Measurements from ENCODE around the gene DOLK.

DOLK gene

DNA sequence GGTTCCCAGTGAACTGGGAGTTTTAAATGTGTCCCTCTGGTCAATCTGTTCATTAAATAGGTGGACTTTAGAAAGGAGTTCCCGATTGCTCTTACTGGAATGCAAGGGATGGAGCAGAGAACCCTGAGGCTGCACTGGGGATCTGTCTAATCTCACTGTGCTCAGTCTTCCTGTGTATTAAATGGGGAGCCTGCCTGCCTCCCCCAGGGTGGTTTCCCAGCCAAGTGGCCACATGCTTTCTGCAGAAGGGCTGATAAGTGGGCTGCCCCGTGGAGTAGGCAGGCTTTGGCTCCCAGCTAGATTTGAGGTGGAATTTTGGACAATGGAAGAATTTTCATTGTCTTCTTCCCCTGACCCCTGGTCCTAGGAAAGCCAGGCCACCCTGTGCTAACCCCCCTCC, 40.7 kb downstream of the DOLK start:
- no peak for DNase-seq (ENCODE audit: low spot score)

DNA sequence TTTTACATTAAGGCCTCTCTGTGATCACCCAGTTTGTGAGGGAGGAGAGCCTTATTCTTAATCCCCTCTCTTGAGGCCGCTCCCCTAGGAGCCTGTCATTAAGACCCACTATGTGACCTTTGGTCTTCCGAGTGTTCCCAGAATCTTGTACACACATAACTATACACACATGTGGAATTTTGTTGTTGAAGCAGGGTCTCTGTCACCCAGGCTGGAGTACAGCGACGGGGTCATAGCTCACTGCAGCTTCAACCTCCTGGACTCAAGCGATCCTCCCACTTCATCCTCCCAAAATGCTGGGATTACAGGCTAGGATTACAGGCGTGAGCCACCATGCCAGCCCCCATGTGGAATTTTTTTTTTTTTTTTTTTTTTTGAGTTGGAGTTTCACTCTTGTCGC, 41.4 kb downstream of the DOLK start:
- no peak for DNase-seq (ENCODE audit: low spot score)

DNA sequence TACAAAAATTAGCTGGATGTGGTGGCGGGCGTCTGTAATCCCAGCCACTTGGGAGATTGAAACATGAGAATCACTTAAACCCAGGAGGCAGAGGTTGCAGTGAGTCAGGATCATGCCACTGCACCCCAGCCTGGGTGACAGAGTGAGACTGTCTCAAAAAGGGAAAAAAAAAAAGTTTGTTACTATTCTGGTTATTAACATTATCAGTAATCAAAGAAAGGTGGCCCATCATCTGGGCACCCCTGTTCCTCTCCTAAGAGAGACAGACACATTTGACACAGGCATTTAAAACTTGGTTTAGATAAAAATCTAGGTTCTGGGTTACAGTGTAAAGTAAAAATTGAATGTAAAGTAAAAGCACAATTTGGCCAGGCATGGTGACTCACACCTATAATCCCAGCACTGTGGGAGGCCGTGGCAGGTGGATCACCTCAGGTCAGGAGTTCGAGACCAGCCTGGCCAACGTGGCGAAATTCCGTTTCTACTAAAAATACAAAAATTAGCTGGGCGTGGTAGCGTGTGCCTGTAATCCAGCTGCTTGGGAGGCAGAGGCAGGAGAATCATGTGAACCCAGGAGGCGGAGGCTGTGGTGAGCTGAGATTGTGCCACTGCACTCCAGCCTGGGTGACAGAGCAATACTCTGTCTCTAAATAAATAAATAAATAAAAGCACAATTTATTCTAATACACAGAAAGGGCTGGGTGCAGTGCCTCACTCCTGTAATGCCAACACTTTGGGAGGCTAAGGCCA, 43.4 kb downstream of the DOLK start:
- no peak for DNase-seq (ENCODE audit: low spot score)

DNA sequence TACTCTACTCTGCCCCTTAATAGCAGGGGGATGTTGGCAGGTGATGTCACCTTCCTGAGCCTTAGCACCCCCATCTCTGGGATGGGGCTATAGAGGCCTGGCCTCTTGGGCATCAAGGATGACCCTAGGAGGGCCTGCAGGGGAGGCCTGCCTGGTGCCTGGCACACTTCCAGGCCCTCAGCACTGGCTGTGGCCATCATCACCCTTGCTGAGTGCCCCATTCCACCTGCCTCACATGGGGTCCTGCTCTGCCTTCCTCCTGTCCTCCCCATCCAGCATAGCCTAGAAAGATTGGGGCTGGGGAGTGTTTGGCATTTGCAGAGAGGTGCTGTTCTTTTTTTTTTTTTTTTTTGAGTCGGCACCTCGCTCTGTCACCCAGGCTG, 44.3 kb downstream of the DOLK start:
- DNase-seq (ENCODE audit: low spot score): no peak

DNA sequence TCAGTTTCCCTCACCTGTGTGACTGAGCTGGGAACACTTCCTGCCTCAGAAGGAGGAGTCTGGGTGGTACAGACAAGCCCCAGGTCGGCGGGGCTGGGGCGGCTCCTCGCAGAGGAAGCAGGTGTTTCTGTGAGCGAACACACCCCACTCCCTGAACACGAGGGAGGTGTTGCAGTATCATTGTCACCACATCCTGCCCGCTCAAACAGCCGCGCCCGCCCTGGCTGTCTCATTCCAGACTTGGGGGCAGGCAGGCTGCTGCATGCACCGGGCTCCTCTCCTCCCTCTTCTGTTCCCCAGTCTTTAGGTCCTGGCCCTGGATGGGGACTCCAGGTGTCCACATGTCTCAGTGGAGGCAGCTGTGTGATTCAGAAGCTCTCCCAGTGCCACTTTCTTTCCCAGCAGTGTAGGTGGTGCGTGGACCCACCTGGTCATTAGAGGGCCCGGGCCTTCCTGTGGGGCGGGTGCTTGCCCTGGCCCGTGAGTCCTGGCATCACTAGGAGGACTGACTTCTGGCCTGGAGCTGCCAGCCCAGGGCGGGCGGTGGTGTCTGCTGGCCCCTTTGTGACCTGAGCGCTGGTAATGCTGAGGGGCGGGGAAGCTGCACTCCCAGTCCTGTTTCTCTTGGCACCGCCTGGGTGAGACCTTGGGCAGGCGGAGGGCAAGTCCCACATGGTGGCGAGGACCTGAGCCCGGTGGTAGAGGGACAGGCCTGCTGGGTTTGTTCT, 44.9 kb downstream of the DOLK start:
- no peak for DNase-seq (ENCODE audit: low spot score)

DNA sequence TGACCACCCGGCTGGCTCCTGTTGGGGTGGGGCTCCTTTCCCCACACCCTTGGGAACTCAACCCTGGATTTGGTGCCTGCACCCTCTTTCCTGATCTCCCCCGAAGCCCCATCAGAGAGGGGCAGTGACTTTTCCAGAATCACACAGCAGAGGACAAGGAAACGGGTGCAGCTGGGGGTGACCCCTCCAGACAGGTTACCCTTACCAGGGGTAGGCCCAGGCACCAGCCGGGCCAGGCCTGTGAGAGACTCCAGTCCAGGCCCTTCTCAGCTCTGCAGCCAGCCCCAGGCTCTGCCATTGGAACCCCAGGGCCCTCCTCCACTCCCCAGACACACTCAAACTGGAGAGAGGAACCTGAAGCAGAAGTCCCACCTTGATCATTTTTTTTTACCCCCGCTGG, 45.6 kb downstream of the DOLK start:
- DNase-seq (ENCODE audit: low spot score): no peak

DNA sequence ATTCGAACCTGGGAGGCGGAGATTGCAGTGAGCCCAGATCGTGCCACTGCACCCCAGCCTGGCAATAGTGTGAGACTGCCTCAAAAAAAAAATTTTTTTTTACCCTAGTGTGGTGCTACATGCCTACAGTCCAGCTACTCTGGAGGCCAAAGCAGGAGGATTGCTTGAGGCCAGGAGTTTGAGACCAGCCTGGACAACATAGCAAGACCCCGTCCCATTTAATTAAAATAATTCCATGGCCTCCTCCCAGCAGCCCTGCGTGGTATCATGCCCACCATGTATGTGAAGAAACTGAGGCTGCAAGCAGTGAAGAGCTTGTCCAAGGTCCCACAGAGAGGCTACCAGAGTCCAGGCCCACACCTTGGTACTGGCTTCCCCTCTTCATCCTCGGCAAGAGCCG, 46.0 kb downstream of the DOLK start:
- no peak for DNase-seq (ENCODE audit: low spot score)

DNA sequence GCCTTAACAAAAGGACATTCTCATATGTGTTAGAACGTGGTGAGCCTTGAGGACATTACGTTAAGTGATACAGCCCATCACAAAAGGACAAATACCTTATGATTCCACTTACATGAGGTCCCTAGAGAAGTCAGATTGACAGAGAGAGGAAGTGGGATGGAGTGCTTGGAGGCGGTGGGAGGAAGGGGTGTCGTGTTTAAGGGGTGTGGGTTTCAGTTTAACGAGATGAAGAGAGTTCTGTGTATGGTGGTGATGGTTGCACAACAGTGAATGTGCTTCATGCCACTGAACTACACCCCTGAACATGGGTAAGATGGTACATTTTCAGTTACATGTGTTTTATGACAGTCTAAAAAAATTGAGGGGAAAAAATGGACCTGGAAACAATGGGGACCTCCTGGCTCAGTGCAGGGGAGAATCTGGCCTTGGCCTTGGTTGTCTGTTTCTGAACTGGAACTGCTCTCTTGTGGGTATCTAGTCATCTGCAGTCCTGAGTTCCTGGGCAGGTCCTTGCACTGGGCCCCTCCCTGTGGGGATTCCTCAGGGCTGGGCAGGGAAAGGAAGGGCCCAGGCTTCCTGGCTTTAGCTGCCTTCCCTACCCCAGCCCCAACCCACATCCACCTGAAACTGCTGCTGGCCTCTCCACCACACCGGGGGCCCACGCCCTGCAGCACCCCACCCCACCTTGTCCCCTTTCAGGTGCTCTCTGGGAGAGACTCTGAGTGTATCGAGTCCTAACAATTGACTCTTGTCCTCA, 47.7 kb downstream of the DOLK start:
- no peak for DNase-seq (ENCODE audit: low spot score)

DNA sequence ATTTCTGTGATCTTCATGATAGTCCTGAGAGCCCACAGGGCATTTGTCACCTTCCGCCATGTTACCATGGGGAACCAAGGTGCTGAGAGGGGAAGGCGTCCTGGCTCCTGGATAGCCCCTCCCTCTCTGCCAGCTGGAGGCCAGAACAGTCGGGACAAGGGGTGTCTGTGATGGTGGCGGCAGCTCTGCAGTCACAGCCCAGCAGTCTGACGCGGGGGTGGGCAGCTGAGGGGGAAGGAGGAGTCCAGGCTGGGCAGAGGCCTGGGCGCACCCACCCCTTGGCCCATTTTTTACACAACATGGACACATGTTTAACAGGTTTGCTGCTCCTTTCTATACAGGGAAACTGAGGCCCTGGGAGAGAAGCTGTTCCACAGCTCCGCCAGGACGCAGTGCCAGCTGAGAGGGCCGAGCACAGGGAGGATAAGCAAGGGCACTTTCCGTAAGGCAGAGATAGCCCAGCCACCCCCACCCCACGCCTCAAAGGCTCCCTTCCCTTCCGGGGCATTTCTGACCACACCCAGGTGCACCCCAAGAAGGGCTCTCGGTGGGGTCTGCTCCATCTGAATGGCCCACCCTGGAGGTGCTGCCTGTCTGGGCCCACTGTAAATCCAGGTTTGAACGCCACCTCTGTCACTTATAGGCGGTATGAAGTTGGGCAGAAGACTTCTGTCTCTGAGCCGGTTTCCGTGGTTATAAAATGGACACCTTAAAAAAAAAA, 48.4 kb downstream of the DOLK start:
- DNase-seq (ENCODE audit: low spot score): no peak

DNA sequence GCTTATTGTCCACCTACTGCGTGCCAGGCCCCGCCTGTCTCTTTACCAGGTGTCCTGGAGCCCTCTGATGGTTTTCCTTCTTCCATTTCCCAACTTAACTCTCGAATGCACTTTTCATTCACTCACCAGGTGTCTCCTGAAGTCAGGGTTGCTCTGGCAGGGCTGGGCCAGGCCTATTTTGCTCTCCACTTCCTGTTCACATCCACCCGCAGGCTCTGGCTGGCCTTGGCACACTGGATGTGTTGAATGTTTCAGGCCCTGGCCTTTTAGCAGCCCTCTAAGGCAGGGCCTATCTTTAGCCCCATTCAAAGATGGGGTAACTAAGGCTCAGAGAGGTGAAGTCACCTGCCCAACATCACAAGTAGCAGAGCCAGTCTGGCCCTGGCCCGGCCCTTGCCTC, 49.0 kb downstream of the DOLK start:
- DNase-seq (ENCODE audit: low spot score): no peak

DNA sequence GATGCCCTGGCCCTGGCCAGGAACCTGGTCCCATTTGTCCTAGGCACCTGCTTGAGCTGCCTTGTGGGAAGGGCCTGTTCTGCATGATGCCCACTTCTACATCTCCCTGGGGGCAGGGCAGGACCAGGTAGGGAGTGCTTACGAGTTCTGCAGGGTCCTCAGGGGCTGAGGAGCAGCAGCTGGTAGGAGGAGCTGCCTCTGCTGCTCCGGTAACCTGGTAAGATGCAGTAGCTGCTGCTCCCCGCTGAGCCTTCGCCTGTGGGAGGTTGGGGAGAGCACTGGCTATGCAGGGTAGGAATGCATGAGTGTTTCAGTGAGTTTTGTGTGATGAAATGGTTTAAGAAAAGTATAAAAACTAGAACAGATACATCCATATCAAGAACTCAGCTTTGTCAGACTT, 51.8 kb downstream of the DOLK start:
- DNase-seq (ENCODE audit: low spot score): no peak

Data from pons (tissue), 1 donor.